Cardiac septum (tissue), 1 donor: ENCODE measurements around the gene FNDC3B. TPM values are rescaled to one million over a fixed set of nuclear protein-coding genes. Genes with fewer than 3 reads are reported as not detected.
"Not testable (repeated sequence)": the region's sequence is repeated elsewhere in the genome, so short reads cannot be mapped to it uniquely, and the experiment has no call there.

Experiments used
- DNase-seq: peaks from one replicate; pipeline ENCODE4 v3.0.0-alpha.2; 2020; ENCODE audit warnings: low spot score
- intact Hi-C: fragments of 100-400 bp; cut with DNase I; formaldehyde crosslinking; loops from one replicate; pipeline ENCODE4 v1.14.0; 2022
- total RNA-seq: library from RNA; stranded (reverse); fragmentation: NEBNext Ultra II Directional; extraction: Animal tissue kit (Norgen Biotek cat#: 25700); gene quantifications from one replicate; pipeline ENCODE4 v1.2.1, GENCODE V29; 2021
- donor health status: DM: no; HTN: no; CAD: no.

FNDC3B gene
- total RNA-seq, 1 donor from 2014 or later: 139 TPM

GRCh38 chr3:172229462-172229861, 190.1 kb downstream of the FNDC3B start:
- no peak for DNase-seq
- intact Hi-C loops: no loop called here

GRCh38 chr3:172231318-172231901, 192.0 kb downstream of the FNDC3B start:
- DNase-seq: no peak
- intact Hi-C loops: no loop called here

- DNase-seq: no peak
Measured at GRCh38 chr3:172232579-172233212, 193.3 kb downstream of the FNDC3B start.

GRCh38 chr3:172233474-172234277, 194.3 kb downstream of the FNDC3B start:
- intact Hi-C loops: no loop called here
- DNase-seq: no peak

More at GRCh38 chr3:172232579-172233212, 193.3 kb downstream of the FNDC3B start:
- intact Hi-C loops: no loop called here

GRCh38 chr3:172235698-172236097, 196.3 kb downstream of the FNDC3B start:
- intact Hi-C loops: no loop called here
- DNase-seq: no peak

GRCh38 chr3:172236771-172237742, 197.7 kb downstream of the FNDC3B start:
- intact Hi-C loops: no loop called here

GRCh38 chr3:172238188-172238587, 198.8 kb downstream of the FNDC3B start:
- intact Hi-C loops: no loop called here
- DNase-seq: no peak

More at GRCh38 chr3:172236771-172237742, 197.7 kb downstream of the FNDC3B start:
- DNase-seq: no peak

GRCh38 chr3:172239218-172239790, 199.9 kb downstream of the FNDC3B start:
- intact Hi-C loops: no loop called here
- no peak for DNase-seq

GRCh38 chr3:172241405-172241804, 202.0 kb downstream of the FNDC3B start:
- DNase-seq: no peak
- intact Hi-C loops: no loop called here

GRCh38 chr3:172242471-172242870, 203.1 kb downstream of the FNDC3B start:
- DNase-seq: not testable (repeated sequence)

GRCh38 chr3:172243376-172243775, 204.0 kb downstream of the FNDC3B start:
- intact Hi-C loops: not testable (repeated sequence)

More at GRCh38 chr3:172242471-172242870, 203.1 kb downstream of the FNDC3B start:
- intact Hi-C loops: not testable (repeated sequence)

GRCh38 chr3:172244011-172244410, 204.6 kb downstream of the FNDC3B start:
- intact Hi-C loops: no loop called here
- no peak for DNase-seq

More at GRCh38 chr3:172243376-172243775, 204.0 kb downstream of the FNDC3B start:
- DNase-seq: not testable (repeated sequence)

- DNase-seq: no peak
- intact Hi-C loops: no loop called here
Measured at GRCh38 chr3:172245241-172245640, 205.9 kb downstream of the FNDC3B start.

- intact Hi-C loops: no loop called here
- no peak for DNase-seq
Measured at GRCh38 chr3:172246107-172246844, 206.9 kb downstream of the FNDC3B start.

GRCh38 chr3:172247525-172248274, 208.3 kb downstream of the FNDC3B start:
- intact Hi-C loops: no loop called here
- DNase-seq: no peak

- DNase-seq: no peak
Measured at GRCh38 chr3:172249039-172249438, 209.7 kb downstream of the FNDC3B start.

GRCh38 chr3:172251211-172251610, 211.8 kb downstream of the FNDC3B start:
- intact Hi-C loops: no loop called here
- no peak for DNase-seq

More at GRCh38 chr3:172249039-172249438, 209.7 kb downstream of the FNDC3B start:
- intact Hi-C loops: no loop called here

GRCh38 chr3:172253200-172253599, 213.8 kb downstream of the FNDC3B start:
- no peak for DNase-seq
- intact Hi-C loops: no loop called here
